NCI-H2227 treated with DMSO at 0.1 percent for 48 hours (cell line): ENCODE data around the gene PDE4DIP.
A peak's percentile ranks its signal among the peaks of the same experiment; 100 is the strongest.
"Not testable (repeated sequence)": the region's sequence is repeated elsewhere in the genome, so short reads cannot be mapped to it uniquely, and the experiment has no call there.

Source experiments
- DNase-seq: peaks from one replicate; lab custom pipeline; 2025; lab: John Stamatoyannopoulos, UW

PDE4DIP gene

GRCh38 chr1:148921047-148921446 lies 76.8 kb downstream of the PDE4DIP start:
- DNase-seq, result not testable (repeated sequence)

DNA sequence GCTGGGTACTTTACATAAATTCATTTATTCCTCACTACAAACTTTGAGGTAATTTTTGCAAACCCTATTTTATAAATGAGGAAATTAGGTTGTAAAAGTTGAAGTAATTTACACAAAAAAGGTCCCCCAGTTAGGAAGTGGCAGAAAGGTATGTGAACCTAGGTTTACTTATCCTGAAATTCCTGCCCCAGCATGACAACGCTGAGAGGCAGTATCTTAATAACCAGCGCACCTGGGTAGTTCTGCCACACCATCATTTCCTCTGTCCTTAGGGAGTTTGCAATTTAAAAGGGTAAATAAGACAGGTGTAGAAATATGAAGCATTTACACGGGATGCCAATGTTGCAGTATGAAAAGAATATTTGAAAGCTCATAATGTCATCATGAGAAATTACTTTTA lies 79.6 kb downstream of the PDE4DIP start:
- DNase-seq, result not testable (repeated sequence)

DNA sequence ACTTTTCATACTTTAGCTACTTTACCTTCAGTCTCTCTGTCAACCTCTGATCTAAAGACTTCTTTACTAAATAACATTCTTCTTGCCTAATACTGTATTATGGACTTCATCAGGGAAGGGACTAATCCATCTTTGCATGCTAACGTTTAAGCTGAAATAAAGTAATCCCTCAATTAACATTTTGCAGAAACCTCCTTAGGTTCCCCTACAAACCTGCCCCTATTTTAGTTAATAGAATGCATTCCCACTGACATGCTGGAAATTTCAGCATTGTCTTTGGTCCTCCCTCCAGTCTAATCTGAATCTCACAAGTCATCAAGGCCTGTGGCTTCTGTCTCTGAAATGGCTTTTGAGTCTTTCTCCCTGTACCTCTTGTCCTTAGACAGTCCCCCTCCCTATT lies 83.4 kb downstream of the PDE4DIP start:
- not testable (repeated sequence) for DNase-seq

DNA sequence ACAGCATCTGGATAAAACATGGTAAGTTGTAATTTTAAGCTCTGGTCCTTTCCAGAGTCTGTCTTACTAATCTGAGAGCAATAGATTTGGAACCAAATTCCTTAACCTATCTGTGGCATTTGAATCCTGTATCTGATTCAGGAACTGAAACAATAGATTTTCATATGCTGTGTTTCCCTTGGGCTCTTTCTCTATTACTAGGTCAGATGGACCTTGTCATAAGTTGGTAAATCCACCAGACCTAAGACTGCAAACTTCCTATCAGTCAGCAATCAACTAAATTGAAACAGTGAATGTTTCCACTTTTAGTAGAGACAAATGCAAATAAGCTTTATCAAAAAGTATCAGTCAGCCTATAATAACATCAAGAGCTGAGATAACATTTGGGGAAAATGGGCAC lies 85.0 kb downstream of the PDE4DIP start:
- DNase-seq, result not testable (repeated sequence)

DNA sequence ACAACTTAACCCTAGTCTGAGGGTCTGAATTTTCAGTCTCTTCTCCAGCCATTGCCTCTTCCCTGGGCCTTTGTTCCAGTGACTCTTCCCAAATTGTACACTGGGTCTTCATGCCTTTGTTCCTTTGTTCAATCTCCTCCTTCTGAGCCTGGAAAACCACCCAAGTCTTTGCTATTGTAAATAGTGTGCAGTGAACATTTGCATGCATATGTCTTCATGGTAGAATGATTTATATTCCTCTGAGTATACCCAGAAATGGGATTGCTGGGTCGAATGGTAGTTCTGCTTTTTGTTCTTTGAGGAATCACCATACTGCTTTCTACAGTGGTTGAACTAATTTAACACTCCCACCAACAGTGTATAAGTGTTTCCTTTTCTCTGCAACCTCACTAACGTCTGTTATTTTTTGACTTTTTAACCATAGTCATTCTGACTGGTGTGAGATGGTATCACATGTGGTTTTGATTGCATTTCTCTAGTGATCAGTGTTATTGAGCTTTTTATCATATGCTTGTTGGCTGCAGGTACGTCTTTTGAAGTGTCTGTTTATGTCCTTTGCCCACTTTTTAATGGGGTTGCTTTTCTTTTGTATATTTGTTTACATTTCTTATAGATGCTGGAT lies 91.3 kb downstream of the PDE4DIP start:
- not testable (repeated sequence) for DNase-seq

DNA sequence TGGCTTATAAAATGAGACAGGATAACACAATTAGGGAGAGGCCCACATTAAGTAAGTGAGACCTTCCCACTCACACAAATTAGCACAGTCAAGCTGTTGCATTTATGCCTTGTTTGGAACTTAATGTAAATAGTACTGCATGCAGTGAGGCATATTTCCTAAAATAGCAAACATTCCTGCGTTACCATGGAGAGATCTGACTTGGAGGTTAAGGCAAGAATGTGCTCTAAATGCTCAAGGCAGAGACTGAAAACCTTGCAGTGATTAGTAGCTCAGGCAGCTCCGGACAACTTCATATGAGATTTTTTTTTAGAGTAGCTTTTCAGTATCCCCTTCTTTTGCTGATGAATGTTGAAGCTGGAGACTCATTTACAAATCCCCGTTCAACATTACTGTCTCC lies 98.7 kb downstream of the PDE4DIP start:
- DNase-seq, result not testable (repeated sequence)

GRCh38 chr1:148945130-148945529 lies 100.9 kb downstream of the PDE4DIP start:
- not testable (repeated sequence) for DNase-seq

DNA sequence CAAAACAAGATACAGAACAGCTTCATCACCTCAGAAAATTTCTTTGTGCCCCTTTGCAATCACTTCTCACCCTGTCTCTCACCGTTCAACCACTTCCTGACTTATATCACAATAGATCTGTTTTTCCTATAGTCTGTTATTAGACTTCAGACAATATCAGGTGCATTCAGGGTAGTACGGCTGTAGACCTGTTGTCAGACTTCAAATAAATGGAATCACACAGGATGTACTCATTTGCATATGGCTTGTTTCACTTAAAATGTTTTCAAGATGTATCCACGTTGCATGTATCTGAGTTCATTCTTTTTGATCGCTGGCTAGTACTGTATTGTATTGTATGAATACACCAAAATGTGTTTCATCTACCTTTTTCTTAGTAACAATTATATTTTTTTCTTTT lies 104.5 kb downstream of the PDE4DIP start:
- not testable (repeated sequence) for DNase-seq

DNA sequence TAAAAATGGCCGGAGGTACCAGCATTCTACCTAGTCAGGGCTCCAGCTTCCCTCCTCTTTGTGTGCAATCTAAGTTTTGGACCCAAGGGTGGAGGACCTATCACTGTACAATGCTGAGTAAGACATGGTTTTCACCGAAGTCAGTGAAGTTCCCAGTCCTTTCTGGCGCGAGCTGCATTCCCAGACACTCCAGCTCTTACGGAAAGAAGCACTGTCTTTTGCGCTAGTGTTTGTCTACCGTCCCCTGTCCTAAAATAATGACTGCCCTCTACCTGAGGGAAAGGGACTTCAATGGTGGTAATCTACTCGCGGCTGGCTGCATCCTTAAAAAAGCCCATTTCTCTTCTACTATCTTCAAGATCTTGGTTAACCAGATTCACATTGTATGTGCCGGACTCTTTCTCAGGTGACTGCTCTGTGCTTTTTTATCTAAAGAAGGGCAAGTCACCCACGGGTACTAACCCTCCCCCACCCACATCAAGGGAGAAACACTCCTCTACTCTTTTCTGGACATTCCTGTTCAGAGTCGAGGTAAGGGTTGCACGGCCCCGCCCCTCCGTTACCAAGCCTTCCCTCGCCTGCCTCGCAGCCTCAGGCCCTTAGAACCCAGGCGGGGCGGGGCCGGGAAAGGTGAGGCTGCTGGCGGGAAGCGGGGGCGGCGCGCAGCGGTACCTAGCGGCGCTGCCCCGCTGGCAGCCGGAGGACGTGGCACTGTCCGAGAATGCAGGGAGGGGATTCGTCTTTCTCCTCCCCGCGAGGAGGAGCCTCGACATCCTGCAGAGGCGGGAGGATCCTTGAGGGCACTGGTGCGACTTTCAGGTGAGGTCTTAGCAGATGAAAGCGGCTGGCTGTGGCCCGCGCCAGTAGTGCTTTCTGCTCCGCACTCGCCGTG lies 107.4 kb downstream of the PDE4DIP start:
- peak; percentile 27 for DNase-seq

- not testable (repeated sequence) for DNase-seq
These were observed 108.2 kb downstream of the PDE4DIP start for GRCh38 chr1:148952253-148952937.

GRCh38 chr1:148952938-148953616 lies 108.8 kb downstream of the PDE4DIP start:
- peak; percentile 2 for DNase-seq

- DNase-seq, result not testable (repeated sequence)
These were observed 109.5 kb downstream of the PDE4DIP start for GRCh38 chr1:148953730-148954129.

GRCh38 chr1:148958343-148958742 lies 114.1 kb downstream of the PDE4DIP start:
- DNase-seq, result not testable (repeated sequence)

DNA sequence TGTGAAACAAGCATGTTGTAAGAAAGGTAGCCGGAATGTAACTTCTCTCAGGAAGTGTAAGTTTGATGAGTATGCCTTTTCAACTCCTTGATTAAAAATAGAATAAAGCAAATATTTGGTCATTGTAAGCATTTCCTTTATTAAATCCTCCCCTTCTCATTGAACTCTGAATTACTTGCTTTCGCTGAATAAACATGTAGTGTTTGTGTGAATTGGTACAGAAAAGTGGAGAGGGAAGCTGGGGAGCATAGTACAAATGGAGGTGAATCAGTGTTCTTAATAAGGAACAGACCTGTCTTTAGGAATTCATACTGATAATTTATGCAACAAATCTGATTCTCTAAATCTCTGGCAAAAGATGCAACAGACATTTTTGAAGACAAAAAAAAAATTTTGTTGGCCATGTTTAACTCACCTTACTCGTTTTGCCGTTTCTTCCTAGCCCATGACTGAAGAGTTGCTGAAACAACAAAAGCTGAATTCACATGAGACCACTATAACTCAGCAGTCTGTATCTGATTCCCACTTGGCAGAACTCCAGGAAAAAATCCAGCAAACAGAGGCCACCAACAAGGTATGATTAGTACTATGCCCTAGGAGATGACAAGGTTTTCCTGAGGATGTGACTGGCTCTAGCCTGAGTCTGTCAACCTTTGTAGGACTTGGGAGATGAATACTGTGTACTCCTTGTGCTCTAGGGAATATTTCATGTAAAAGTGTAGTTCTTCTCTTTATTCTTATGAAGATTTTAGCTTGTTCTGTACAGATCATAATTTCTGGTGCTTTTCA lies 116.2 kb downstream of the PDE4DIP start:
- DNase-seq, result not testable (repeated sequence)

GRCh38 chr1:148962127-148962857 lies 118.1 kb downstream of the PDE4DIP start:
- not testable (repeated sequence) for DNase-seq

DNA sequence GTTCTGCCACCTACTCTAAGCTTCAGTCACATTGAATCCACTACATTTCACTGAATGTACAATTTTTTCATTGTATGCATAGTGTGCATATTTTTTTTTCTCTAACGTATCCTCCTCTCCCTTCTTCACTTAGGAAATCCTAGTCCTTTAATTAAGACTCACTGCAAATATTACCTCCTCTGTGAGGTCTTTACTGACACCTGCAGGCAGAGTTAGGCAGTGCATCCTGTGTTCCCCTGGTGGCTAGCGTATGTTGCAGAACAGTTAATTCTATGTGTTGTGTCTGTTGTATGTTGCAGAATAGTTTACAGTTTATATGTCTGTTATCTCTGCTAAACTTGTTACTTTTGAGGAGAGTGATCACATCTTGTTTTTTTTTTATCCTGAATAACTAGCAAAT lies 121.9 kb downstream of the PDE4DIP start:
- not testable (repeated sequence) for DNase-seq

DNA sequence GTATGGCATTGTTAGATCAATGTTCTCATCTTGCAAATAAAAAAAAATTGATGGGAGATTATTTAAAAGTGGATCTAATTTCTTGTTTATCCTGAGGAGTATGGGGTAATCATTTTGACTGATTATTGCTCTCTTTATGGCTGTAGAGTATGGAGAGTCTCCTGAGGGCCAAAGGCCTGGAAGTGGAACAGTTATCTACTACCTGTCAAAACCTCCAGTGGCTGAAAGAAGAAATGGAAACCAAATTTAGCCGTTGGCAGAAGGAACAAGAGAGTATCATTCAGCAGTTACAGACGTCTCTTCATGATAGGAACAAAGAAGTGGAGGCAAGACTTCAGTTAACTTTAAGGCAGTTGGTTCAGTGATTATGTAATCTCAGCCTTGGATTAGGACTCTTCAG lies 123.4 kb downstream of the PDE4DIP start:
- not testable (repeated sequence) for DNase-seq

GRCh38 chr1:148968682-148969081 lies 124.5 kb downstream of the PDE4DIP start:
- not testable (repeated sequence) for DNase-seq

DNA sequence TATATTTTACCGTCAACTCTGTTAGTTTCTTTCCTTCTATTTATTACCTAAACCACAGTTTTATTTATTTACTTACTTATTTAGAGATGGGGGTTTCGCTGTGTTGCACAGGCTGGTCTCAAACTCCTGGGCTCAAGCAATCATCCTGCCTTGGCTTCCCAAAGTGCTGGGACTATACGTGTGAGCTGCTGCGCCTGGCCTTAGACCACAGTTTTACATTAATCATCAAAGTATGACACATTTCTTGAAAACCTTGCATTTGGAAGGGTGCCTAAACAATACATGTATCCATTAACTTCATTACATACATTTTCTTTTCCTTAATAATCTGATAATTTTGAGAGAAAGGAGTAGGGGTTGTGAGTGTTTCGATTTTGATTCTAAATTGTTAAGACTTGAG lies 124.9 kb downstream of the PDE4DIP start:
- DNase-seq, result not testable (repeated sequence)

DNA sequence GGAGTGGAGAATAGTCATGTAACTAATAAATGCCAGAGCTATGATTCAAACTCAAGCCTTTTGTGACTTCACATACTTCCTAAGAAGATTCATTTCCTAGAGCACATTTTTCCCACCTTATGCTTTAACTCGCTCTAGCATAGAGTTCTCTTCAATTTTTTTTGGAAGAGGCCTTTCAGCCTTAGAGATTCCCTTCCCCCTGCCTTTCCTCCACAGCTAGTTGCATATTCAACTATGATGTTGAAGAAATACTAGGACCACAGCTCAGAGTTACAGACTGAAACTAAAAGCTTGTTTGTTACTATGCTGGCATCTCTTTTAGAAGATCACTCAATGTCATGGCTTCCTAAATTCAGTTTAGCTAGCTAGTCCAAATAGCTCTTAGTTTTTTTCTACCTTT lies 131.2 kb downstream of the PDE4DIP start:
- DNase-seq, result not testable (repeated sequence)
